Fibroblast of skin of left biceps (primary cell): Measurements from ENCODE around the gene LRP1.

ENCODE experiments used
- DNase-seq, 2 experiments: peaks; one replicate each; pipeline ENCODE4 v3.0.0-alpha.2; 2013; ENCODE audit warnings: low read depth in 2 of 2

The LRP1 gene

DNA sequence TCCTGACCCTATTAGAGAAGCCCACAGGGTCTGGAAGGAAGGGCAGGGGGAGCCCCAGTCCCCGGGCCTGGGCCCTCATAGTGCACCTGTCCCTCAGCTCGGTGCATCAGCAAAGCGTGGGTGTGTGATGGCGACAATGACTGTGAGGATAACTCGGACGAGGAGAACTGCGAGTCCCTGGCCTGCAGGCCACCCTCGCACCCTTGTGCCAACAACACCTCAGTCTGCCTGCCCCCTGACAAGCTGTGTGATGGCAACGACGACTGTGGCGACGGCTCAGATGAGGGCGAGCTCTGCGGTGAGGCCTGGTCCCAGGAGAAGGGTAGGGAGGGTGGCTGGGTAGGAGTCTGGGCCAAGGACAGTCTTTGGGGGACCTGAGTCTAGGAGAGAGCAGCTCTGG lies 45.4 kb downstream of the LRP1 start:
- no peak for DNase-seq

DNA sequence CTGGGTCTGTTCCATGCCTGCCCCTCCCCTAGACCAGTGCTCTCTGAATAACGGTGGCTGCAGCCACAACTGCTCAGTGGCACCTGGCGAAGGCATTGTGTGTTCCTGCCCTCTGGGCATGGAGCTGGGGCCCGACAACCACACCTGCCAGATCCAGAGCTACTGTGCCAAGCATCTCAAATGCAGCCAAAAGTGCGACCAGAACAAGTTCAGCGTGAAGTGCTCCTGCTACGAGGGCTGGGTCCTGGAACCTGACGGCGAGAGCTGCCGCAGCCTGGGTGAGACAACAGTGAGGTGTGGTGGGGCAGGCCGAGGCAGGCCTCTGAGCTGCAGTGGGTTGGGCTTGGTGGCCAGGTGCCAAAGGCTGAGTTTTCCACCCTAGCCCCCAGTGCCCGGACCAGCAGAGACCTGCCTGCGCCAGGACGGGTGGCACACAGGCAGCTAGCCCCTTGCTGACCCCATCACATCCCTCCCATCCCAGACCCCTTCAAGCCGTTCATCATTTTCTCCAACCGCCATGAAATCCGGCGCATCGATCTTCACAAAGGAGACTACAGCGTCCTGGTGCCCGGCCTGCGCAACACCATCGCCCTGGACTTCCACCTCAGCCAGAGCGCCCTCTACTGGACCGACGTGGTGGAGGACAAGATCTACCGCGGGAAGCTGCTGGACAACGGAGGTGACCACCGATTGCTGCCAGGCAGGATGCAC lies 47.3 kb downstream of the LRP1 start:
- peak in 1 of 2 experiments; percentile 12 for DNase-seq

DNA sequence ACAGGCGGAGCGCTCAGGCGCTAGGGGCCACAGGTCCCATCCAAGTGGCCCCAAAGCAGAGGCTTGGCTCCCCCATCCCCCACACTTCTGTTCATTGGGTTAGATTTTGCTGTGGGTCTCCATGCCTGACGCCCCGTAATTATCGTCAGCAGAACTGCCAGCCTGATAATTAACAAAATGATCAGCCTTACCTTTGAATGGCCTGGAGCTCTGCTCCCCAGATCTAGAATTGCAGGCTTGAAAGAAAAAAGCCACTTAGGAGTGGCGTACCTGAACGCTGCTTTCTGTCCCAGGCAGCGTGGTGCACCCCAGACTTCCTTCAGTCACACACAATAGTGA lies 47.8 kb downstream of the LRP1 start:
- DNase-seq = no peak

DNA sequence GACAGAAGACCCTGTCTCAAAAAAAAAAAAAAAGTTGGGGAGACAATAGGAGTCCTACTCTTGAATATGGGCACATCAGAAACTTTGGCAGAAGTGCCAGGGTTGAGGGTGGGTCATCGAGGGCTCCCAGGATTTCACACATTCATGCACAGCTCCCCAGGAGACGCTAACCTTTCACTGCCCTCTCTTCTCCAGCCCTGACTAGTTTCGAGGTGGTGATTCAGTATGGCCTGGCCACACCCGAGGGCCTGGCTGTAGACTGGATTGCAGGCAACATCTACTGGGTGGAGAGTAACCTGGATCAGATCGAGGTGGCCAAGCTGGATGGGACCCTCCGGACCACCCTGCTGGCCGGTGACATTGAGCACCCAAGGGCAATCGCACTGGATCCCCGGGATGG lies 48.6 kb downstream of the LRP1 start:
- DNase-seq = no peak

DNA sequence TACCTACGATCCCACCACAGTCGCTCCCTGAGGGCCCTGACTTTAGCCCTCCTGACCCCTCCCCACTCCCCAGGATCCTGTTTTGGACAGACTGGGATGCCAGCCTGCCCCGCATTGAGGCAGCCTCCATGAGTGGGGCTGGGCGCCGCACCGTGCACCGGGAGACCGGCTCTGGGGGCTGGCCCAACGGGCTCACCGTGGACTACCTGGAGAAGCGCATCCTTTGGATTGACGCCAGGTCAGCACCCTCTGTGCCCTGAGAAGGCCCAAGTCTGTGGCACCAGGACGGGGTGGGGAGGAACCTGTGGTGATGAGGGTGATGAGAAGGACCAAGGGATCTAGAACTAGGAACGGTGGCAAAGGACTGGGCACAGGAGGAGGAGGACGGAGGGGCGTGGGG lies 49.1 kb downstream of the LRP1 start:
- no peak for DNase-seq

DNA sequence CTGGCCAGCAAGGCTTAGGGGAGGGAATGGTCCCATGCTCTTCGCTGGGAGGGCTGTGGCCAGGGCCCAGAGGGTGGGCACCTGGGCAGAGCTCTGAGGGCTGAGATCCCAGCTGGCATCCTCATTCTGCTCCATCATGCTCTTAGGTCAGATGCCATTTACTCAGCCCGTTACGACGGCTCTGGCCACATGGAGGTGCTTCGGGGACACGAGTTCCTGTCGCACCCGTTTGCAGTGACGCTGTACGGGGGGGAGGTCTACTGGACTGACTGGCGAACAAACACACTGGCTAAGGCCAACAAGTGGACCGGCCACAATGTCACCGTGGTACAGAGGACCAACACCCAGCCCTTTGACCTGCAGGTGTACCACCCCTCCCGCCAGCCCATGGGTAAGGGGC lies 49.9 kb downstream of the LRP1 start:
- DNase-seq = no peak

DNA sequence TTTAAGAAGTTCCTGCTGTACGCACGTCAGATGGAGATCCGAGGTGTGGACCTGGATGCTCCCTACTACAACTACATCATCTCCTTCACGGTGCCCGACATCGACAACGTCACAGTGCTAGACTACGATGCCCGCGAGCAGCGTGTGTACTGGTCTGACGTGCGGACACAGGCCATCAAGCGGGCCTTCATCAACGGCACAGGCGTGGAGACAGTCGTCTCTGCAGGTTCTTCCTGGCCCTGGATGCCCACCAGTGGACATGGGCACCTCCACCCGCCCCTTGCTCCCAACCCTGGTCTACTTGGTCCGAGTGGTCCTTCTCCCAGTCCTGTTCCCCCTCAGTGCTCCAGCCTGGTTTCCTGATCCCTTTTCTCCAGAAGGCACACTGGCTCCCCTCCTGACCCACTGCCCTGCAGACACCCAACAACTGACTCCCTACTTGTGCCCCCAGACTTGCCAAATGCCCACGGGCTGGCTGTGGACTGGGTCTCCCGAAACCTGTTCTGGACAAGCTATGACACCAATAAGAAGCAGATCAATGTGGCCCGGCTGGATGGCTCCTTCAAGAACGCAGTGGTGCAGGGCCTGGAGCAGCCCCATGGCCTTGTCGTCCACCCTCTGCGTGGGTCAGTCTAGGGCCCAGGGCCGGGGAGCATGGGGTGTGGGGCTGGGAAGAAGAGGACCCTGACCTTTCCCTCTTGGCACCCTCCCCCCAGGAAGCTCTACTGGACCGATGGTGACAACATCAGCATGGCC lies 51.2 kb downstream of the LRP1 start:
- DNase-seq = no peak

DNA sequence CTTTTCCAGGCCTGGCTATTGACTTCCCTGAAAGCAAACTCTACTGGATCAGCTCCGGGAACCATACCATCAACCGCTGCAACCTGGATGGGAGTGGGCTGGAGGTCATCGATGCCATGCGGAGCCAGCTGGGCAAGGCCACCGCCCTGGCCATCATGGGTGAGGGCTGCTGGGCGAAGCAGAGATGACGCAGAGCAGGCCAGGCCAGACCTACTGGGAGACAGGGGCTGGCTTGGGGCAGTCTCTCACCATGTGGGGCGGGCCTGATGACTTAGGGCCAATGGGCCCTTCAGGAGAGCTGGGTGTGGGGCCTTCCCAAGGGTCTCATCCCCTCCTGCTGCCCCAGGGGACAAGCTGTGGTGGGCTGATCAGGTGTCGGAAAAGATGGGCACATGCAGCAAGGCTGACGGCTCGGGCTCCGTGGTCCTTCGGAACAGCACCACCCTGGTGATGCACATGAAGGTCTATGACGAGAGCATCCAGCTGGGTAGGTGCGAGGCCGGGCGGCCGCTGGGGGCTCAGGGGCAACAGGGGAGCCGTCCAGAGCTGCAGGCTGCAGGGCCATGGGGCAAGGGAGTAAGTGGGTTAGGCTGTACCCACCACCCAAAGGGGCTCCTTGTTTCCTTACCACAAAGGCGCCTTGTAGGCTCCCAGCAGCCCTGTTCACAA lies 52.2 kb downstream of the LRP1 start:
- DNase-seq = no peak

DNA sequence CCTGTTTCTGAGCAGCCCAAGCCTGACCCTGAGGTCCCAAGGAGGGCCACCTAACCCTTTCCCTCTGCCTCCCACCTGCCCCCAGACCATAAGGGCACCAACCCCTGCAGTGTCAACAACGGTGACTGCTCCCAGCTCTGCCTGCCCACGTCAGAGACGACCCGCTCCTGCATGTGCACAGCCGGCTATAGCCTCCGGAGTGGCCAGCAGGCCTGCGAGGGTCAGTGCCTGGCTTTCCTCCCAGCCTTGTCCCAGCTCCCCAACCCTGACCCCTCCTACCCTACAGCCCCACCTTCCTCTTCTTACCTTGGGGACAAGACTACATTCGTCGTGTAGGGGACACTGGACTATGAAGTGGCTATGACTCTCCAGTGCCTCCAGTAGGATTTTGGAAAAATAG lies 52.8 kb downstream of the LRP1 start:
- no peak for DNase-seq

DNA sequence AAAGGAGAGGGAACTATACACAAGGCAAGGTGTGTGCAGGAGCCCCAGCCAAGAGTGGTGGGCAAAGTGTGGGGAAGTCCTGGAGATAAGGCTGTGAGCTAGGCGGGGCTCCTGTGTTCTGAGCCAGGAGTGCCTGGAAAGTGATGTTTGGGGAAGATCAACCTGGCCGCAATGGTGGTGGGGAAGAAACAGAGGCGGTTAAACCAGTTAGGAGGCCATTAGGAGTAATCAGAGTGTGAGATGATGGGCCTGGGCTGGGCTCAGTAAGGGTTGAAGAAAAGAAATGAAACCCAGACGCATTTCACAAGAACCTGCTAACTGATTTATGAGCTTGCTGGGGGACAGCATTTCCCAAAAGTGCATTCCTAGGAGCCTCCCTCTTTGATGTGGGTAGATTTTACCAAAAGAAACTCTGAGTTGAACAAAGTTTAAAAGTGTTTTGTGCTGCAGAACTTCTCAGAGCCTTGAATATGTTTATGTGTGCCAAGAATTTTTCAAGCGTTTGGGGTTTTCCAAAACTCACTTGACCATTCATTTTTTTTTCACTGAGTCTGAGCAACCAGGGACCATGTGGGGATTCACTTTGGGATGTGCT lies 53.4 kb downstream of the LRP1 start:
- peak; percentile 48 to 51 for DNase-seq

DNA sequence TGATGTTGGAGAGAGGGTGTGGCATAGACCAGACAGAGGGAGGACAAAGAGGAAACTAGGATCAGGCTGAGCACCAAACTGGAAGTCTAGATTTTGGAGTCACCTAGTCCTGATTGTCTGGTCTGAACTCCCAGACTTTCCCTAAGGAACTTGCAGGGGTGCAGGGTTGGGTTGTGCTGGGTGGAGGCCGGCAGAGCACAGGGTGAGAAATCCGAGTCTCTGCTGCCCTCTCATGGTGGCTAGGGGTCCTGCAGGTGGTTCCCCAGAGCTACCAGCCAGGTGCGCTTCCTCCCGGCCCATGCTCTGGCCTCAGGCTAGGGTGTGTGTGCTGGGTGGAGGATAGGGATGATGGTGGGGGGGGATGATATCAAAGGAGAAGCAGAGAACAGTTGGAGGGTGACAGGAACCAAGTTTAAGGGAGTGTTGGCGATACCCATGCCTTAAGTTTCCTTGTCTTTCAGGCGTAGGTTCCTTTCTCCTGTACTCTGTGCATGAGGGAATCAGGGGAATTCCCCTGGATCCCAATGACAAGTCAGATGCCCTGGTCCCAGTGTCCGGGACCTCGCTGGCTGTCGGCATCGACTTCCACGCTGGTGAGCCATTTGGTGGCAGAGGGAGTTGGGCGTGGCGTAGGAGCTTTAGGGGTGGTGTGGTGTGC lies 54.8 kb downstream of the LRP1 start:
- DNase-seq = peak; percentile 12 to 15

DNA sequence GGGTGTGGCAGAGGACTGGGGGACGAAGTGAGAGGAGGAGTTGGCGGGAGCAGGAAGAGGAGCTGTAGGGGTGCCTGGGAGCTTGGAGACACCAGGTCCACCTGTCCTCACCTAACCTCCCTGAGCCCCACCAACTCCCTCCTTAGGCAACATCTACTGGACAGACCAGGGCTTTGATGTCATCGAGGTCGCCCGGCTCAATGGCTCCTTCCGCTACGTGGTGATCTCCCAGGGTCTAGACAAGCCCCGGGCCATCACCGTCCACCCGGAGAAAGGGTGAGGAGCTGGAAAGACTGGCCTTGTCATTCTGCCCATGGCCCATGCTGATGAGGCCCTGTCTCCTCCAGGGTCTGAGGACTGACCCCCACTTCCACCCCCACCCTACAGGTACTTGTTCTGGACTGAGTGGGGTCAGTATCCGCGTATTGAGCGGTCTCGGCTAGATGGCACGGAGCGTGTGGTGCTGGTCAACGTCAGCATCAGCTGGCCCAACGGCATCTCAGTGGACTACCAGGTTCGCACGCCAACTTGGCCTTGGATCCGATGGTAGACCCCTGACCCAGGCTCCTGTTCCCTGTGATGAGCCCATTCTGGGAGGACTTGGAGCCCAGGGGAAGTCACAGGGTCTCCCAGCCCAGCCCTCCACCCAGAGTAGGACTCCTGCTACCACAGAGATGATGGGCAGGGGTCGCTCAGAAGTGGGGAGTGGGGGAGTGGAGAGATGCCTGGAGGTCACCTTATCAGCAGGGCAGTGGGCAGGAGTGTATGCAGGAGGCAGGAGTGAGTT lies 55.8 kb downstream of the LRP1 start:
- no peak for DNase-seq

DNA sequence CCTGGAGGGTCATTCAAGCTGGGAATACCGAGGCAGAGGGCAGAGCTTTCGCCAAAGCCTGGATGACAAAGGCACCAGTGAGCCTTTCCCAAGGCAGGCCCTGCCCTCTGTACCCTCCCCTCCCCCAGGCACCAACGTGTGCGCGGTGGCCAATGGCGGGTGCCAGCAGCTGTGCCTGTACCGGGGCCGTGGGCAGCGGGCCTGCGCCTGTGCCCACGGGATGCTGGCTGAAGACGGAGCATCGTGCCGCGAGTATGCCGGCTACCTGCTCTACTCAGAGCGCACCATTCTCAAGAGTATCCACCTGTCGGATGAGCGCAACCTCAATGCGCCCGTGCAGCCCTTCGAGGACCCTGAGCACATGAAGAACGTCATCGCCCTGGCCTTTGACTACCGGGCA lies 57.1 kb downstream of the LRP1 start:
- DNase-seq = no peak

DNA sequence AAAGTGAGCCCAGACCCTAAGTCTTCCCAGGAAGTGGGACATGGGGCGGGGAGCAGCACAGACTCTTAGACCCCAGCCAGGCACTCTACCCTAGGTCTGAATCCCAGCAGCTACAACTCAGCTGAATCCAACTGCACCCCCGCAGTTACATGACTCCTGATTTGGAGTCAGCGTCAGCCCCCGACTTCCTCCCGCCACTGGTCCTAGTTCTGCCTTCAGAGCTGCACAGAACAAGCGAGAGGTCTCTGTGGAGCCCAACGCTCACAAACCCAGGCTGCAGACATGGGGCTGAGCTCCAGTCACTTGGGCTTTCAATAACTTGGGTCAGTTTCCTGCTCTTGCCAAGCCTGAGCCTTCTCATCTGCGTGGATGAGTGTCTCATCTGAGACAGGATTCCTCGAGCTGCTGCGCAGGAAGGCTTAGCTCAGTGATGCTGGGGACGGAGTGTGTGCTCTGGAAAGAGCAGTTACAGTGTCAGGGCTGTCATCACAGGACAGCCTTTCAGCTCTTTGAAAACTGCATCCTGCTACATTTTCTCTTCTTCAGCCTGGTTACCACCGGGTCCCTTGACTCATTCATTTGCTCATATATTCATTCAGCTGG lies 57.7 kb downstream of the LRP1 start:
- no peak for DNase-seq

DNA sequence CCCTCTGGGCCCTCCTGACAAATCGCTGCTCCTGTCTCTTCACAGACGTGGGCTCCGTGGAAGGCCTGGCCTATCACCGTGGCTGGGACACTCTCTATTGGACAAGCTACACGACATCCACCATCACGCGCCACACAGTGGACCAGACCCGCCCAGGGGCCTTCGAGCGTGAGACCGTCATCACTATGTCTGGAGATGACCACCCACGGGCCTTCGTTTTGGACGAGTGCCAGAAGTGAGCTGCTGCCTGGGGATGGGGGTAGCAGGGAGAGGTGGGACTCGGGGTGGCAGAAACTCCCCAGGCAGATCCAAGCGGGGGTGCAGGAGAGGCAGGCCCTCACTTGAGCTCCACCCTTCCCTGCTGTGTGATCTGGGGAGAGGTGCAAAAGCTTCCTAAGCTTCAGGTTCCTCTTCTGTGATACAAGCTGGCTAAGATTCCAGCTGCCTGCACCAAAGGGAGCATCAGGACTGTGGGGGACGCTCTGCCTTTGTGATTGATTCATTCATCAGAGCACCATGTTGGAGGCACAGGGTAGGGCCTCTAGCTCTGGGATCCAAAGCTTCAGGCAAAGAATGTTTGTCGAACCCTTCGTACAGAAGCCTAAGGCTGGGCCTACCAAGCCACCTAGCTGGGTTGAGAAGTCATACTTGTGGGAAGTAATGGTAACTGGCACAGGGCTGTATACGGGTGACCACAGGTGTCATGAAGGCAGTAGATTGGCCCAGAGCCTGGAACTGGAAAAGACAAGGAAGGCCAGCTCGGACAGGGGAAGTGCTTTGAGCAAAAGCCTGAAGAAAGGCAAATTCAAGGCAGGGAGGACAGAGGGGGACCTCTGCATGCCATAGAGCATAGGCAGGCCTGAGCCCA lies 59.2 kb downstream of the LRP1 start:
- no peak for DNase-seq

DNA sequence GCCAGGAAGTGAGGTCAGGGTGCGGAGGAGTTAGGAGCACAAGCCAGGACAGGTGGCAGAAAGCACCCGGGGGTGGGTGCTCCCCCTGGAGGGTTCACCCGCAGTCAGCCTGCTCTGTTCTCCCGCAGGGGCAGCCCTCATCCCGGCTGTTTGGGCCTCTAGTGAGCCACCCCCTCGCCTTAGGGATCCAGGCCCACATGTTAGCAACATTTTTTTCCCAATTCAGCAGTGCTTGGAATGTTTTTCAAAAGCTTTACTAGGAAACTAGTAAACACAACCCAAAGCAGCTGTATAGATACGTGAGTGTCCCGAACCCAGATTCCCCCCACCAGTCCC lies 59.8 kb downstream of the LRP1 start:
- no peak for DNase-seq

DNA sequence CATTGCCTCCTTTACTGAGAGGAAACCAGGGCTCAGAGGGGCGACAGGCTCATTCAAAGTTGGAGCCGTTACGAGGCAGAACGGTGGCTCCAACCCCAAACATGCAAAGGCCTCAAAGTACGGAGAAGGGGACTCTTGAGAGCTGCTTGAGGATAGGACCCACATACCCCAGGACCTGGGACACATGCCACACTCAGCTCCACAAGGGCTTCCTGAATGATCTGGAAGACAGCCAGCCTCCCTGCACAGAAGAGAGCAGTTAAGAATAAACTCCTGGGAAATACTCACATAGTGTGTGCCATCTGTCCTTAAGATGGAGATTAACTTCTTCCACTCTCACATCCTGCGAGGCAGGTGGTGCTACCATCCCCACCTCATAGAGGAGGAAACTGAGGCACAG lies 61.8 kb downstream of the LRP1 start:
- no peak for DNase-seq

DNA sequence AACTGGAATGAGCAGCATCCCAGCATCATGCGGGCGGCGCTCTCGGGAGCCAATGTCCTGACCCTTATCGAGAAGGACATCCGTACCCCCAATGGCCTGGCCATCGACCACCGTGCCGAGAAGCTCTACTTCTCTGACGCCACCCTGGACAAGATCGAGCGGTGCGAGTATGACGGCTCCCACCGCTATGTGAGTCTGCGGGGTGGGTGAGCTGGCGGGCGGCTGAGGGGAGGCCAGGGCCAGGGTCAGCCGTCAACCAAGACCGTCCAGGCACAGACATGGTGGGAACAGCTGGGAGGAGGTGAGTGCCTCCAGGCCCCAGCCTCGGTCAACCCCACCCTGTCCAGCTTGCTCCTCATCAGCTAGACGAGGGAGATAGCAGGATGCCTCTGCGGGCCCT lies 62.5 kb downstream of the LRP1 start:
- no peak for DNase-seq

DNA sequence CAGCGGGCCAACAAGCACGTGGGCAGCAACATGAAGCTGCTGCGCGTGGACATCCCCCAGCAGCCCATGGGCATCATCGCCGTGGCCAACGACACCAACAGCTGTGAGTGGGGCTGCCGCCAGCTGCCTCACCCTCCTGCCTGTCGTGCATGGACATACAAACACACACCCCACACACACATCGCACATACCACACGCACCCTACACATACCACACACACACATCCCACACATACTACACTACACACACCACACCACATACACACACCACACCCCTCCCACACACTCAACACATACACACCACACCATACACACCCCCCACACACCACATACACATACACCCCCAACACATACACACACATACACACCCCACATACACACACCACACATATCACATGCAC lies 63.1 kb downstream of the LRP1 start:
- DNase-seq = no peak

DNA sequence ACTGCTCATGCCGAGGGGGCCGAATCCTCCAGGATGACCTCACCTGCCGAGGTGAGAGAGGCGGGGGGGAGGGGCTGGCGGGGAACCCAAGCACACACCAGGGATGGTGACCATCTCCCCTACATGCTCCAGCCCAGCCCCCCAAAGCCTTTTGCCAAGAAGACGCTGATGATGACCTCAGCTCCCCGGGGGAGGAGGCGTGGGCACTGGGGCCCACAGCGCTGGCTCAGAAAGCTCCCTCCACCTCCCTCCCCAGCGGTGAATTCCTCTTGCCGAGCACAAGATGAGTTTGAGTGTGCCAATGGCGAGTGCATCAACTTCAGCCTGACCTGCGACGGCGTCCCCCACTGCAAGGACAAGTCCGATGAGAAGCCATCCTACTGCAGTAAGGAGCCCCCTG lies 64.6 kb downstream of the LRP1 start:
- no peak for DNase-seq
